ENCODE measurements around the gene KRT82.

DNA sequence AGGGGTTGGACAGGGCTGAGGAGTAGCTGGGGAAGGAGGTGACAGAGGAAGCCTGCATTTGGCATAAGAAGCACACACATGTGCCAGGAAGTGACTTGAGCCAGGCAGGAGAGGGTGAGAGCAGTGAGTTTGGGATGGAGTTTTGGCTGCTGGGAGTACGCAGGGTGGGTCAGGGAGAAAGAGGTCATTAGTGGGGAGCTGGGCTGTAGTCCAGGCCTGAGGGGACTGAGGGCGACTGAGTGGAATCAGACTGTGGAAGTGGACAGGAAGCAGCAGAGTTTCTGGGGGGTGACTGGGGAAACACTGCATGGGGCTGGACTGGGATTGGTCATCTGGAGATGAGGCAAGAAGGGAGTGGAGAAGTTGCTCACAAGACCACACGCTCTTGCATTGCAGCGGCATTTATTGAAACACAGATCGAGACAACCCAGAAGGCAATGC, 46.5 kb downstream of the KRT82 start:
- no peak for TF ChIP-seq POLR2A (IDR thresholded peaks at IDR 0.05)
- TF ChIP-seq, protein P1, sequence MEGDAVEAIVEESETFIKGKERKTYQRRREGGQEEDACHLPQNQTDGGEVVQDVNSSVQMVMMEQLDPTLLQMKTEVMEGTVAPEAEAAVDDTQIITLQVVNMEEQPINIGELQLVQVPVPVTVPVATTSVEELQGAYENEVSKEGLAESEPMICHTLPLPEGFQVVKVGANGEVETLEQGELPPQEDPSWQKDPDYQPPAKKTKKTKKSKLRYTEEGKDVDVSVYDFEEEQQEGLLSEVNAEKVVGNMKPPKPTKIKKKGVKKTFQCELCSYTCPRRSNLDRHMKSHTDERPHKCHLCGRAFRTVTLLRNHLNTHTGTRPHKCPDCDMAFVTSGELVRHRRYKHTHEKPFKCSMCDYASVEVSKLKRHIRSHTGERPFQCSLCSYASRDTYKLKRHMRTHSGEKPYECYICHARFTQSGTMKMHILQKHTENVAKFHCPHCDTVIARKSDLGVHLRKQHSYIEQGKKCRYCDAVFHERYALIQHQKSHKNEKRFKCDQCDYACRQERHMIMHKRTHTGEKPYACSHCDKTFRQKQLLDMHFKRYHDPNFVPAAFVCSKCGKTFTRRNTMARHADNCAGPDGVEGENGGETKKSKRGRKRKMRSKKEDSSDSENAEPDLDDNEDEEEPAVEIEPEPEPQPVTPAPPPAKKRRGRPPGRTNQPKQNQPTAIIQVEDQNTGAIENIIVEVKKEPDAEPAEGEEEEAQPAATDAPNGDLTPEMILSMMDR (IDR thresholded peaks at IDR 0.05 in 8 of 11, conservative IDR thresholded peaks at IDR 0.05 in 3 of 11) = no peak

Measured in spleen (tissue), 7 donors.